Naive thymus-derived CD4-positive, alpha-beta T cell (primary cell): Measurements from ENCODE around the gene TASL. TPM values are rescaled to one million over a fixed set of nuclear protein-coding genes. Genes with fewer than 3 reads are reported as not detected.

ENCODE experiments used
- ATAC-seq: fragments of 150-1000 bp; cut with Tn5 transposase; 2 replicates; pipeline ENCODE4 v1.10.0; 2021; ENCODE audit warnings: mild to moderate bottlenecking, moderate library complexity
- CTCF ChIA-PET: fragments of 350-600 bp; sonication (Branson Sonifier 250); formaldehyde crosslinking; loops from one replicate; lab custom pipeline; 2021; ENCODE audit warnings: antibody characterized with exemption; lab: Charles Lee
- POLR2A ChIA-PET: fragments of 350-600 bp; sonication (Branson Sonifier 250); formaldehyde crosslinking; loops from one replicate; lab custom pipeline; 2021; ENCODE audit warnings: antibody characterized with exemption, inconsistent platforms; lab: Charles Lee
- DNase-seq, 9 donors: peaks; one replicate each; pipeline versions ENCODE4 v3.0.0 to v3.0.0-alpha.2; 2020 to 2022; ENCODE audit warnings: mixed read lengths in 1 of 9
- H3K27ac ChIP-seq: one replicate; pipeline ENCODE4 v1.7.0; 2013; ENCODE audit warnings: mild to moderate bottlenecking, low read depth, low read length, moderate library complexity
- H3K27me3 ChIP-seq, 2 donors: one replicate each; pipeline ENCODE4 v1.7.0; 2013; ENCODE audit warnings: low read length in 2 of 2, mild to moderate bottlenecking in 2 of 2, moderate library complexity in 2 of 2; ENCODE audit not compliant: control insufficient read depth in 2 of 2, insufficient read depth in 2 of 2
- H3K36me3 ChIP-seq, 3 experiments: 1 replicate in 2 of 3; 2 replicates in 1 of 3; pipeline ENCODE4 v1.7.0; 2013; ENCODE audit warnings: low read length in 3 of 3, mild to moderate bottlenecking in 3 of 3, moderate library complexity in 1 of 3; ENCODE audit not compliant: insufficient read depth in 3 of 3, control insufficient read depth in 2 of 3
- H3K4me1 ChIP-seq, 2 donors: one replicate each; pipeline ENCODE4 v1.7.0; 2013; ENCODE audit warnings: low read length in 2 of 2, mild to moderate bottlenecking in 2 of 2, moderate library complexity in 1 of 2; ENCODE audit not compliant: control insufficient read depth in 2 of 2, insufficient read depth in 2 of 2
- H3K4me3 ChIP-seq: 2 replicates; pipeline ENCODE4 v1.7.0; 2013; ENCODE audit warnings: mild to moderate bottlenecking, low read length
- H3K9me3 ChIP-seq, 3 experiments: 1 replicate in 2 of 3; 2 replicates in 1 of 3; pipeline ENCODE4 v1.7.0; 2013; ENCODE audit warnings: low read length in 3 of 3; ENCODE audit not compliant: control insufficient read depth in 2 of 3
- H3K27ac Mint-ChIP-seq, 9 donors: one replicate each; pipeline ENCODE4 v1.8.0; 2020 to 2022; ENCODE audit warnings: mixed read lengths in 9 of 9, mild to moderate bottlenecking in 8 of 9, moderate library complexity in 5 of 9, inconsistent platforms in 2 of 9
- H3K27me3 Mint-ChIP-seq, 5 donors: one replicate each; pipeline ENCODE4 v1.8.0; 2021 to 2022; ENCODE audit warnings: mixed read lengths in 5 of 5, mild to moderate bottlenecking in 1 of 5
- H3K36me3 Mint-ChIP-seq, 5 donors: one replicate each; pipeline ENCODE4 v1.8.0; 2020 to 2022; ENCODE audit warnings: mixed read lengths in 5 of 5, mild to moderate bottlenecking in 3 of 5, inconsistent platforms in 1 of 5
- H3K4me1 Mint-ChIP-seq, 7 donors: one replicate each; pipeline ENCODE4 v1.8.0; 2020 to 2022; ENCODE audit warnings: mixed read lengths in 7 of 7, mild to moderate bottlenecking in 3 of 7, inconsistent platforms in 1 of 7
- H3K4me3 Mint-ChIP-seq, 10 donors: one replicate each; pipeline ENCODE4 v1.8.0; 2020 to 2022; ENCODE audit warnings: mild to moderate bottlenecking in 10 of 10, mixed read lengths in 10 of 10, moderate library complexity in 6 of 10, inconsistent platforms in 2 of 10
- H3K9me3 Mint-ChIP-seq, 11 donors: one replicate each; pipeline ENCODE4 v1.8.0; 2020 to 2022; ENCODE audit warnings: mixed read lengths in 11 of 11, mild to moderate bottlenecking in 4 of 11, inconsistent platforms in 1 of 11, moderate library complexity in 1 of 11
- intact Hi-C, 2 donors: fragments of 100-400 bp; cut with micrococcal nuclease; formaldehyde crosslinking; loops; one replicate each; pipeline ENCODE4 v1.15.1; 2023
- polyA plus RNA-seq, 2 donors: library from polyadenylated mRNA; unstranded; fragments of 300-500 nt; fragmentation: Illumina TruSeq; gene quantifications; one replicate each; pipeline ENCODE4 v1.2.3, GENCODE V29; 2021
- total RNA-seq, 6 experiments: library from RNA in 5 of 6; stranded (reverse) in 5 of 6; gene quantifications; 1 replicate in 5 of 6; 2 replicates in 1 of 6; pipeline ENCODE4 v1.2.3 and lab custom pipeline; 2021 to 2026

Gene TASL
- total and polyA plus RNA-seq, 7 experiments from 2014 or later: 1.8 to 10.5 (median 3.9) TPM

- no peaks in the 10 kb centered on the region for H3K4me1 ChIP-seq
- Mint-ChIP-seq H3K9me3 (peaks cover 0 to 6% (median 0%) of the 10 kb centered on the region in 11 donors), H3K4me1 (peaks cover 0 to 9% (median under 1%) of the 10 kb centered on the region in 7 donors), H3K27ac (no peak overlapping the region), H3K27me3 (no peaks in the 10 kb centered on the region), H3K36me3 (peaks cover 0 to 6% (median 0%) of the 10 kb centered on the region in 5 donors), H3K4me3 (no peak overlapping the region)
- CTCF ChIA-PET: no interaction called here
- H3K4me3 ChIP-seq: no peak overlapping the region
- DNase-seq (no peak), ATAC-seq (no peak)
- POLR2A ChIA-PET: no interaction called here
- H3K9me3 ChIP-seq: no peaks in the 10 kb centered on the region
- no peaks in the 10 kb centered on the region for H3K27me3 ChIP-seq
- intact Hi-C loops: no loop called here
- H3K36me3 ChIP-seq: no peaks in the 10 kb centered on the region
- no peak overlapping the region for H3K27ac ChIP-seq
Observed at GRCh38 chrX:30582664-30583063, 5.1 kb upstream of the TASL start.

- Histone ChIP-seq H3K27me3 (no peaks in the 10 kb centered on the region), H3K36me3 (no peaks in the 10 kb centered on the region), H3K4me3 (no peak overlapping the region), H3K9me3 (no peaks in the 10 kb centered on the region), H3K4me1 (no peaks in the 10 kb centered on the region), H3K27ac (no peak overlapping the region)
- Mint-ChIP-seq H3K4me3 (no peak overlapping the region), H3K4me1 (peaks cover 0 to 10% (median 6%) of the 10 kb centered on the region in 7 donors), H3K36me3 (peaks cover 0 to 12% (median 0%) of the 10 kb centered on the region in 5 donors), H3K27ac (no peak overlapping the region), H3K9me3 (peaks cover 0 to 6% (median 0%) of the 10 kb centered on the region in 11 donors), H3K27me3 (no peaks in the 10 kb centered on the region)
- DNase-seq (no peak), ATAC-seq (no peak)
- intact Hi-C loops: no loop called here
- ChIA-PET POLR2A (no interaction called here), CTCF (no interaction called here)
Observed at GRCh38 chrX:30580641-30581040, 3.1 kb upstream of the TASL start.

GRCh38 chrX:30576881-30577280 lies 685 bp downstream of the TASL start:
- Histone ChIP-seq H3K4me1 (no peaks in the 10 kb centered on the region), H3K9me3 (no peaks in the 10 kb centered on the region), H3K27ac (peak overlapping the region; percentile 65), H3K4me3 (peak overlapping the region; percentile 58), H3K36me3 (no peaks in the 10 kb centered on the region), H3K27me3 (no peaks in the 10 kb centered on the region)
- peaks cover 0 to 24% (median 0%) of the 10 kb centered on the region in 5 donors for H3K36me3 Mint-ChIP-seq
- peak overlapping the region; percentile 88 to 99 (median 96) for H3K27ac Mint-ChIP-seq
- H3K4me1 Mint-ChIP-seq: peaks cover 0 to 27% (median 19%) of the 10 kb centered on the region in 7 donors
- H3K27me3 Mint-ChIP-seq: no peaks in the 10 kb centered on the region
- CTCF ChIA-PET: interaction anchor here (1.0 kb wide), 1 partner anchor 17 kb away, joined by 3 read pairs; no protein-coding TSS in a partner anchor
- no peak for ATAC-seq
- H3K9me3 Mint-ChIP-seq: peaks cover 0 to 8% (median 0%) of the 10 kb centered on the region in 11 donors
- intact Hi-C loops: loop anchor here (1.0 to 10.0 kb wide), 6 partner anchors 18 to 312 kb away; partner anchors contain the start of genes TAB3 (in 2 of the 2) and GK (in 1 of the 2)
- POLR2A ChIA-PET: interaction anchor here (1.3 kb wide), 1 partner anchor 312 kb away, joined by 5 read pairs; the partner anchor contains the start of gene TAB3
- H3K4me3 Mint-ChIP-seq: peak overlapping the region; percentile 82 to 96 (median 88)
- DNase-seq: peak in 1 of 9 donors; percentile 13

- Histone ChIP-seq H3K4me3 (no peak overlapping the region), H3K36me3 (no peaks in the 10 kb centered on the region), H3K27ac (no peak overlapping the region), H3K4me1 (no peaks in the 10 kb centered on the region), H3K27me3 (no peaks in the 10 kb centered on the region), H3K9me3 (no peaks in the 10 kb centered on the region)
- Mint-ChIP-seq H3K9me3 (peaks cover 0 to 2% (median 0%) of the 10 kb centered on the region in 11 donors), H3K27me3 (no peaks in the 10 kb centered on the region), H3K4me3 (peak overlapping the region in 3 of 10 donors; percentile 2 to 78 (median 34)), H3K27ac (no peak overlapping the region), H3K4me1 (peaks cover 9 to 32% (median 20%) of the 10 kb centered on the region in 7 donors), H3K36me3 (peaks cover 0 to 25% (median 0%) of the 10 kb centered on the region in 5 donors)
- POLR2A ChIA-PET: no interaction called here
- intact Hi-C loops: loop anchor here in 1 of 2 donors (5.0 to 10.0 kb wide), 2 partner anchors 262 to 1089 kb away; no protein-coding TSS in a partner anchor
- no peak for ATAC-seq
- DNase-seq: no peak
- CTCF ChIA-PET: no interaction called here
Observed at GRCh38 chrX:30573125-30573524, 4.4 kb downstream of the TASL start.

GRCh38 chrX:30572678-30573077 lies 4.9 kb downstream of the TASL start:
- ChIA-PET CTCF (interaction anchor here (1.5 kb wide), 1 partner anchor 21 kb away, joined by 15 read pairs; no protein-coding TSS in a partner anchor), POLR2A (no interaction called here)
- no peaks in the 10 kb centered on the region for H3K4me1 ChIP-seq
- Mint-ChIP-seq H3K9me3 (peaks cover 0 to 2% (median 0%) of the 10 kb centered on the region in 11 donors), H3K36me3 (peaks cover 0 to 25% (median 0%) of the 10 kb centered on the region in 5 donors), H3K27ac (peak overlapping the region in 4 of 9 donors; percentile 9 to 68 (median 42)), H3K4me1 (peaks cover 9 to 34% (median 20%) of the 10 kb centered on the region in 7 donors), H3K27me3 (no peaks in the 10 kb centered on the region), H3K4me3 (peak overlapping the region in 2 of 10 donors; percentile 15 to 72)
- intact Hi-C loops: loop anchor here in 1 of 2 donors (5.0 to 10.0 kb wide), 2 partner anchors 262 to 1090 kb away; no protein-coding TSS in a partner anchor
- no peak overlapping the region for H3K27ac ChIP-seq
- no peak for ATAC-seq
- H3K9me3 ChIP-seq: no peaks in the 10 kb centered on the region
- no peaks in the 10 kb centered on the region for H3K36me3 ChIP-seq
- no peak for DNase-seq
- H3K27me3 ChIP-seq: no peaks in the 10 kb centered on the region
- no peak overlapping the region for H3K4me3 ChIP-seq

- CTCF ChIA-PET: interaction anchor here (1.5 kb wide), 1 partner anchor 22 kb away, joined by 15 read pairs; no protein-coding TSS in a partner anchor
Observed at GRCh38 chrX:30572004-30572403, 5.6 kb downstream of the TASL start.

More at GRCh38 chrX:30572004-30572403, 5.6 kb downstream of the TASL start:
- H3K27me3 Mint-ChIP-seq: no peaks in the 10 kb centered on the region
- no peak overlapping the region for H3K4me3 Mint-ChIP-seq
- Histone ChIP-seq H3K9me3 (no peaks in the 10 kb centered on the region), H3K4me1 (no peaks in the 10 kb centered on the region), H3K4me3 (no peak overlapping the region), H3K27ac (no peak overlapping the region), H3K36me3 (no peaks in the 10 kb centered on the region), H3K27me3 (no peaks in the 10 kb centered on the region)
- intact Hi-C loops: loop anchor here in 1 of 2 donors (5.0 to 10.0 kb wide), 2 partner anchors 263 to 1090 kb away; no protein-coding TSS in a partner anchor
- peaks cover 9 to 34% (median 19%) of the 10 kb centered on the region in 7 donors for H3K4me1 Mint-ChIP-seq
- DNase-seq (no peak), ATAC-seq (no peak)
- H3K27ac Mint-ChIP-seq: peak overlapping the region in 2 of 9 donors; percentile 9 to 45
- peaks cover 0 to 21% (median 0%) of the 10 kb centered on the region in 5 donors for H3K36me3 Mint-ChIP-seq
- POLR2A ChIA-PET: no interaction called here
- peaks cover 0 to 2% (median 0%) of the 10 kb centered on the region in 11 donors for H3K9me3 Mint-ChIP-seq
